Measurements from ENCODE around the gene HOXA3. TPM values are rescaled to one million over a fixed set of nuclear protein-coding genes. Genes with fewer than 3 reads are reported as not detected.

HOXA3 gene
- total RNA-seq, 1 donor from 2014 or later = 92.8 TPM

- peaks cover 85% of the 10 kb centered on the region for H3K27me3 Mint-ChIP-seq
- no peaks in the 10 kb centered on the region for H3K36me3 Mint-ChIP-seq
- H3K4me1 Mint-ChIP-seq (ENCODE audit: unreplicated experiment) = peaks cover 15% of the 10 kb centered on the region
- H3K4me3 Mint-ChIP-seq = peak overlapping the region; percentile 79
- H3K27ac Mint-ChIP-seq = peak overlapping the region; percentile 14
- H3K9me3 Mint-ChIP-seq = no peaks in the 10 kb centered on the region
- TF ChIP-seq, protein P1, sequence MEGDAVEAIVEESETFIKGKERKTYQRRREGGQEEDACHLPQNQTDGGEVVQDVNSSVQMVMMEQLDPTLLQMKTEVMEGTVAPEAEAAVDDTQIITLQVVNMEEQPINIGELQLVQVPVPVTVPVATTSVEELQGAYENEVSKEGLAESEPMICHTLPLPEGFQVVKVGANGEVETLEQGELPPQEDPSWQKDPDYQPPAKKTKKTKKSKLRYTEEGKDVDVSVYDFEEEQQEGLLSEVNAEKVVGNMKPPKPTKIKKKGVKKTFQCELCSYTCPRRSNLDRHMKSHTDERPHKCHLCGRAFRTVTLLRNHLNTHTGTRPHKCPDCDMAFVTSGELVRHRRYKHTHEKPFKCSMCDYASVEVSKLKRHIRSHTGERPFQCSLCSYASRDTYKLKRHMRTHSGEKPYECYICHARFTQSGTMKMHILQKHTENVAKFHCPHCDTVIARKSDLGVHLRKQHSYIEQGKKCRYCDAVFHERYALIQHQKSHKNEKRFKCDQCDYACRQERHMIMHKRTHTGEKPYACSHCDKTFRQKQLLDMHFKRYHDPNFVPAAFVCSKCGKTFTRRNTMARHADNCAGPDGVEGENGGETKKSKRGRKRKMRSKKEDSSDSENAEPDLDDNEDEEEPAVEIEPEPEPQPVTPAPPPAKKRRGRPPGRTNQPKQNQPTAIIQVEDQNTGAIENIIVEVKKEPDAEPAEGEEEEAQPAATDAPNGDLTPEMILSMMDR (conservative IDR thresholded peaks at IDR 0.05) = peak; percentile 56
- no peak for DNase-seq (ENCODE audit: extremely low spot score, unreplicated experiment)
Measured at GRCh38 chr7:27164367-27165088, 12.1 kb upstream of the HOXA3 start.

GRCh38 chr7:27164045-27164366, 11.6 kb upstream of the HOXA3 start:
- no peaks in the 10 kb centered on the region for H3K9me3 Mint-ChIP-seq
- TF ChIP-seq, protein P1 (conservative IDR thresholded peaks at IDR 0.05) = no peak
- DNase-seq (ENCODE audit: extremely low spot score, unreplicated experiment) = no peak
- no peaks in the 10 kb centered on the region for H3K36me3 Mint-ChIP-seq
- H3K27me3 Mint-ChIP-seq = peaks cover 88% of the 10 kb centered on the region
- peak overlapping the region; percentile 79 for H3K4me3 Mint-ChIP-seq
- H3K4me1 Mint-ChIP-seq (ENCODE audit: unreplicated experiment) = peaks cover 15% of the 10 kb centered on the region
- H3K27ac Mint-ChIP-seq = peak overlapping the region; percentile 14

- no peaks in the 10 kb centered on the region for H3K36me3 Mint-ChIP-seq
- peak overlapping the region; percentile 14 for H3K27ac Mint-ChIP-seq
- H3K9me3 Mint-ChIP-seq = no peaks in the 10 kb centered on the region
- H3K27me3 Mint-ChIP-seq = peaks cover 88% of the 10 kb centered on the region
- DNase-seq (ENCODE audit: extremely low spot score, unreplicated experiment) = no peak
- H3K4me3 Mint-ChIP-seq = peak overlapping the region; percentile 79
- TF ChIP-seq, protein P1 (conservative IDR thresholded peaks at IDR 0.05) = no peak
- H3K4me1 Mint-ChIP-seq (ENCODE audit: unreplicated experiment) = peaks cover 14% of the 10 kb centered on the region
Measured at GRCh38 chr7:27163288-27164044, 11.1 kb upstream of the HOXA3 start.

GRCh38 chr7:27162561-27163287, 10.3 kb upstream of the HOXA3 start:
- peaks cover 17% of the 10 kb centered on the region for H3K4me1 Mint-ChIP-seq (ENCODE audit: unreplicated experiment)
- TF ChIP-seq, protein P1 (conservative IDR thresholded peaks at IDR 0.05) = no peak
- DNase-seq (ENCODE audit: extremely low spot score, unreplicated experiment) = no peak
- H3K27me3 Mint-ChIP-seq = peaks cover 88% of the 10 kb centered on the region
- H3K4me3 Mint-ChIP-seq = peak overlapping the region; percentile 58
- no peak overlapping the region for H3K27ac Mint-ChIP-seq
- peaks cover 5% of the 10 kb centered on the region for H3K9me3 Mint-ChIP-seq
- peaks cover 4% of the 10 kb centered on the region for H3K36me3 Mint-ChIP-seq

GRCh38 chr7:27161721-27162560, 9.6 kb upstream of the HOXA3 start:
- Mint-ChIP-seq H3K4me3 (peak overlapping the region; percentile 17), H3K9me3 (peaks cover 5% of the 10 kb centered on the region), H3K4me1 (ENCODE audit: unreplicated experiment) (peaks cover 18% of the 10 kb centered on the region), H3K27ac (no peak overlapping the region), H3K36me3 (peaks cover 4% of the 10 kb centered on the region), H3K27me3 (peaks cover 88% of the 10 kb centered on the region)
- TF ChIP-seq, protein P1 (conservative IDR thresholded peaks at IDR 0.05) = no peak
- no peak for DNase-seq (ENCODE audit: extremely low spot score, unreplicated experiment)

Measured in type B pancreatic cell (in vitro differentiated cells).